ENCODE measurements around the gene GPBAR1.
"Not testable (repeated sequence)": the region's sequence is repeated elsewhere in the genome, so short reads cannot be mapped to it uniquely, and the experiment has no call there.

Gene GPBAR1

GRCh38 chr2:218269900-218270720, 9.3 kb downstream of the GPBAR1 start, which contains the start of the genes AAMP and PNKD:
AAMP (minus strand) TSS chr2:218270137; CDS start chr2:218270086, 51 bp downstream.
PNKD (plus strand) TSS chr2:218270519; CDS start chr2:218270536, 17 bp downstream.
- peak; percentile 100 for DNase-seq

GRCh38 chr2:218270721-218271486, 10.1 kb downstream of the GPBAR1 start:
- no peak for DNase-seq

- no peak for DNase-seq
These were observed 10.6 kb downstream of the GPBAR1 start for GRCh38 chr2:218271487-218271797.

- DNase-seq, result no peak
These were observed 11.2 kb downstream of the GPBAR1 start for GRCh38 chr2:218271865-218272530.

- DNase-seq, result peak; percentile 86
These were observed 11.9 kb downstream of the GPBAR1 start for GRCh38 chr2:218272531-218273212.

- not testable (repeated sequence) for DNase-seq
These were observed 12.5 kb downstream of the GPBAR1 start for GRCh38 chr2:218273214-218273907.

- DNase-seq, result no peak
These were observed 13.1 kb downstream of the GPBAR1 start for GRCh38 chr2:218273908-218274249.

GRCh38 chr2:218274586-218274985, 13.8 kb downstream of the GPBAR1 start:
- no peak for DNase-seq

GRCh38 chr2:218275371-218276072, 14.7 kb downstream of the GPBAR1 start:
- DNase-seq, result no peak

- no peak for DNase-seq
These were observed 16.4 kb downstream of the GPBAR1 start for GRCh38 chr2:218276986-218277755.

GRCh38 chr2:218277921-218278320, 17.1 kb downstream of the GPBAR1 start:
- no peak for DNase-seq

- DNase-seq, result no peak
These were observed 17.9 kb downstream of the GPBAR1 start for GRCh38 chr2:218278531-218279360.

GRCh38 chr2:218280260-218280870, 19.6 kb downstream of the GPBAR1 start:
- no peak for DNase-seq

- DNase-seq, result no peak
These were observed 20.6 kb downstream of the GPBAR1 start for GRCh38 chr2:218281449-218281848.

GRCh38 chr2:218282173-218282991, 21.6 kb downstream of the GPBAR1 start:
- DNase-seq, result no peak

- DNase-seq, result no peak
These were observed 23.4 kb downstream of the GPBAR1 start for GRCh38 chr2:218284106-218284811.

GRCh38 chr2:218285604-218286003, 24.8 kb downstream of the GPBAR1 start:
- no peak for DNase-seq
